HepG2 (cell line): ENCODE data around the gene GNPDA1. TPM values are rescaled to one million over a fixed set of nuclear protein-coding genes. Genes with fewer than 3 reads are reported as not detected.

Experiments used
- BRD4 ChIP-seq: sonication (generic); formaldehyde crosslinking; IDR thresholded peaks from 2 replicates; pipeline ENCODE4 v1.4.0; 2020; ENCODE audit warnings: missing genetic modification reagents
- GABPA ChIP-seq, 2 experiments: IDR thresholded peaks; 2 replicates each; pipeline ENCODE4 v1.6.1; 2011 to 2016; ENCODE audit warnings: low read depth in 2 of 2, low read length in 1 of 2, missing biosample characterization in 1 of 2, missing genetic modification characterization in 1 of 2
- MEF2D ChIP-seq: sonication (generic); formaldehyde crosslinking; IDR thresholded peaks from 2 replicates; pipeline ENCODE4 v1.5.1; 2020; ENCODE audit warnings: mild to moderate bottlenecking, missing genetic modification reagents
- MTERF4 ChIP-seq: sonication (generic); formaldehyde crosslinking; IDR thresholded peaks from 2 replicates; pipeline ENCODE4 v1.8.0; 2023; ENCODE audit warnings: mild to moderate bottlenecking, missing genetic modification reagents
- MYNN ChIP-seq: sonication (generic); formaldehyde crosslinking; IDR thresholded peaks from 2 replicates; pipeline ENCODE4 v1.4.0; 2020; ENCODE audit warnings: mild to moderate bottlenecking, low read depth, missing genetic modification reagents
- MYPOP ChIP-seq: sonication (generic); formaldehyde crosslinking; IDR thresholded peaks from 2 replicates; pipeline ENCODE4 v1.8.1; 2023; ENCODE audit warnings: mild to moderate bottlenecking, moderate library complexity, missing genetic modification reagents
- PRDM15 ChIP-seq: sonication (generic); formaldehyde crosslinking; IDR thresholded peaks from 2 replicates; pipeline ENCODE4 v1.4.0; 2020; ENCODE audit warnings: missing genetic modification reagents
- RARG ChIP-seq: sonication (generic); formaldehyde crosslinking; IDR thresholded peaks from 2 replicates; pipeline ENCODE4 v1.4.0; 2020; ENCODE audit warnings: low read depth, mild to moderate bottlenecking, missing genetic modification reagents
- RFXAP ChIP-seq: sonication (generic); formaldehyde crosslinking; IDR thresholded peaks from 2 replicates; pipeline ENCODE4 v1.4.0; 2020; ENCODE audit warnings: missing genetic modification reagents, borderline replicate concordance
- SALL2 ChIP-seq: sonication (generic); formaldehyde crosslinking; IDR thresholded peaks from 2 replicates; pipeline ENCODE4 v1.8.1; 2023; ENCODE audit warnings: mild to moderate bottlenecking, missing genetic modification reagents, inconsistent platforms
- TCF7 ChIP-seq: sonication (generic); IDR thresholded peaks from 2 replicates; pipeline ENCODE4 v1.6.1; 2016; ENCODE audit warnings: antibody characterized with exemption, low read depth
- TFDP1 ChIP-seq: IDR thresholded peaks from 2 replicates; pipeline ENCODE4 v1.6.1; 2016; ENCODE audit warnings: missing compliant biosample characterization, missing genetic modification reagents, borderline replicate concordance
- TP53 ChIP-seq: sonication (generic); formaldehyde crosslinking; conservative IDR thresholded peaks from 2 replicates; pipeline ENCODE4 v1.4.0; 2020; ENCODE audit warnings: missing genetic modification reagents
- YEATS4 ChIP-seq: sonication (generic); formaldehyde crosslinking; IDR thresholded peaks from 2 replicates; pipeline ENCODE4 v1.4.0; 2020; ENCODE audit warnings: missing genetic modification reagents, borderline replicate concordance
- ZEB1 ChIP-seq: IDR thresholded peaks from 2 replicates; pipeline ENCODE4 v1.6.1; 2012; ENCODE audit warnings: mild to moderate bottlenecking, low read depth, inconsistent platforms; ENCODE audit not compliant: insufficient replicate concordance
- ZMYM4 ChIP-seq: sonication (generic); formaldehyde crosslinking; IDR thresholded peaks from 2 replicates; pipeline ENCODE4 v1.8.1; 2023; ENCODE audit warnings: mild to moderate bottlenecking, missing genetic modification reagents
- ZNF616 ChIP-seq: sonication (generic); formaldehyde crosslinking; IDR thresholded peaks from 2 replicates; pipeline ENCODE4 v1.5.0; 2020; ENCODE audit warnings: low read depth, mild to moderate bottlenecking, missing genetic modification reagents
- ZNF7 ChIP-seq: IDR thresholded peaks from 2 replicates; pipeline ENCODE4 v1.6.1; 2016; ENCODE audit warnings: missing biosample characterization, missing genetic modification reagents
- ZNF737 ChIP-seq: sonication (generic); formaldehyde crosslinking; IDR thresholded peaks from 2 replicates; pipeline ENCODE4 v1.5.0; 2020; ENCODE audit warnings: missing genetic modification reagents, mild to moderate bottlenecking, borderline replicate concordance
- ZNF784 ChIP-seq: sonication (generic); formaldehyde crosslinking; IDR thresholded peaks from 2 replicates; pipeline ENCODE4 v1.5.1; 2020; ENCODE audit warnings: missing genetic modification reagents, mild to moderate bottlenecking, borderline replicate concordance
- ZSCAN31 ChIP-seq: sonication (generic); formaldehyde crosslinking; IDR thresholded peaks from 2 replicates; pipeline ENCODE4 v1.5.0; 2020; ENCODE audit warnings: low read depth, mild to moderate bottlenecking, missing genetic modification reagents
- polyA plus RNA-seq, 8 experiments: library from polyadenylated mRNA; depleted of rRNA in 3 of 8; stranded (reverse) in 7 of 8; unstranded in 1 of 8; fragments of >200 nt; fragmentation: Illumina TruSeq in 4 of 8; extraction: Trizol in 4 of 8; gene quantifications; 2 replicates each; pipeline versions ENCODE4 v1.2.1 to v1.2.3, GENCODE V29; 2011 to 2016; ENCODE audit warnings: low read depth in 4 of 8, missing spikeins in 1 of 8, mixed read lengths in 1 of 8; ENCODE audit not compliant: insufficient read depth in 1 of 8
- total RNA-seq, 5 experiments: library from RNA; depleted of rRNA; stranded (reverse); fragments of >200 nt; fragmentation: Illumina TruSeq; extraction: Trizol; gene quantifications; 2 replicates each; pipeline ENCODE4 v1.2.3, GENCODE V29; 2016; ENCODE audit warnings: low read depth in 1 of 5

Gene GNPDA1
- total and polyA plus RNA-seq, 2 of the 13 experiments (the other 11 are each of a cell fraction or from before 2014, with no cell fraction given): 6.0 to 54.1 TPM

- TF ChIP-seq ZMYM4 (CRISPR knock-in tag) (no peak), MEF2D (CRISPR knock-in tag) (no peak), TCF7 (no peak), RARG (no peak), PRDM15 (CRISPR knock-in tag) (peak; percentile 36; the same call in 1 of the 2 replicates), MYPOP (CRISPR knock-in tag) (no peak), ZNF737 (CRISPR knock-in tag) (no peak), ZEB1 (no peak), MTERF4 (no peak), ZSCAN31 (CRISPR knock-in tag) (no peak), RFXAP (peak; percentile 61; the same call in 1 of the 2 replicates), BRD4 (CRISPR knock-in tag) (0 out of 2 replicates have a peak, but pooled peaks have one; percentile 56), ZNF784 (peak; percentile 26; the same call in 1 of the 2 replicates), YEATS4 (peak; percentile 63; the same call in 1 of the 2 replicates), MYNN (CRISPR knock-in tag) (no peak), SALL2 (CRISPR knock-in tag) (peak; percentile 57), GABPA (IDR thresholded peaks at IDR 0.05; ENCODE audit: low read depth, low read length) (peak; percentile 33; the same call in 1 of the 2 replicates), GABPA (CRISPR knock-in tag; IDR thresholded peaks at IDR 0.05; ENCODE audit: low read depth) (peak; percentile 11; the same call in 1 of the 2 replicates), TP53 (no peak), TFDP1 (CRISPR knock-in tag) (peak; percentile 54; the same call in 1 of the 2 replicates), ZNF616 (CRISPR knock-in tag) (peak; percentile 55; the same call in 1 of the 2 replicates), ZNF7 (CRISPR knock-in tag) (no peak)
Measured at GRCh38 chr5:142012792-142013388, at the start of gene GNPDA1 (continued).
